GM19239 (cell line): ENCODE measurements around the gene SYNE4.

Source experiments
- DNase-seq: peaks from one replicate; pipeline ENCODE4 v3.0.0; 2011; ENCODE audit warnings: low spot score; ENCODE audit not compliant: insufficient read length
- FAIRE-seq: peaks from 2 replicates; lab custom pipeline; 2011; peaks lifted over from hg19 to GRCh38; lab: Jason Lieb, UNC

SYNE4 gene

GRCh38 chr19:36026091-36026876 lies 17.7 kb upstream of the SYNE4 start:
- DNase-seq (no peak), FAIRE-seq (no peak)

GRCh38 chr19:36025541-36025940 lies 16.9 kb upstream of the SYNE4 start:
- FAIRE-seq: no peak
- DNase-seq: no peak

GRCh38 chr19:36023432-36023831 lies 14.8 kb upstream of the SYNE4 start:
- DNase-seq (no peak), FAIRE-seq (no peak)

GRCh38 chr19:36019061-36019670 lies 10.6 kb upstream of the SYNE4 start:
- FAIRE-seq: no peak

GRCh38 chr19:36014012-36014924 lies 5.7 kb upstream of the SYNE4 start, which contains the start of gene ALKBH6:
Gene ALKBH6 (minus strand): TSS chr19:36014213. CDS start chr19:36013397, 816 bp downstream.
- FAIRE-seq (peak; percentile 100), DNase-seq (peak; percentile 99)

More at GRCh38 chr19:36019061-36019670, 10.6 kb upstream of the SYNE4 start:
- DNase-seq: no peak

- DNase-seq (no peak), FAIRE-seq (no peak)
These were observed 4.8 kb upstream of the SYNE4 start for GRCh38 chr19:36013280-36014011.

- no peak for FAIRE-seq
- DNase-seq: no peak
These were observed 1.8 kb upstream of the SYNE4 start for GRCh38 chr19:36010402-36010801.

- DNase-seq (no peak), FAIRE-seq (no peak)
These were observed 1.2 kb upstream of the SYNE4 start for GRCh38 chr19:36009633-36010379.

- DNase-seq: no peak
- no peak for FAIRE-seq
These were observed 607 bp upstream of the SYNE4 start for GRCh38 chr19:36009220-36009619.

GRCh38 chr19:36006955-36007354 lies 1.7 kb downstream of the SYNE4 start:
- FAIRE-seq: no peak
- no peak for DNase-seq

GRCh38 chr19:36003284-36003683 lies 5.3 kb downstream of the SYNE4 start:
- FAIRE-seq (no peak), DNase-seq (no peak)

GRCh38 chr19:36001605-36002004 lies 7.0 kb downstream of the SYNE4 start:
- DNase-seq (no peak), FAIRE-seq (no peak)

- DNase-seq: no peak
- no peak for FAIRE-seq
These were observed 11.8 kb downstream of the SYNE4 start for GRCh38 chr19:35996777-35997176.

GRCh38 chr19:35995048-35995993 lies 13.3 kb downstream of the SYNE4 start, which contains the start of gene SDHAF1:
Gene SDHAF1 (plus strand): TSS chr19:35995188. CDS start chr19:35995275, 87 bp downstream.
- FAIRE-seq (peak; percentile 100), DNase-seq (peak; percentile 98)

GRCh38 chr19:35993923-35994598 lies 14.6 kb downstream of the SYNE4 start:
- DNase-seq (no peak), FAIRE-seq (no peak)

GRCh38 chr19:35992907-35993765 lies 15.5 kb downstream of the SYNE4 start:
- peak; percentile 23 for FAIRE-seq
- DNase-seq: no peak
